Measurements from ENCODE around the gene ELFN2.

The ELFN2 gene

DNA sequence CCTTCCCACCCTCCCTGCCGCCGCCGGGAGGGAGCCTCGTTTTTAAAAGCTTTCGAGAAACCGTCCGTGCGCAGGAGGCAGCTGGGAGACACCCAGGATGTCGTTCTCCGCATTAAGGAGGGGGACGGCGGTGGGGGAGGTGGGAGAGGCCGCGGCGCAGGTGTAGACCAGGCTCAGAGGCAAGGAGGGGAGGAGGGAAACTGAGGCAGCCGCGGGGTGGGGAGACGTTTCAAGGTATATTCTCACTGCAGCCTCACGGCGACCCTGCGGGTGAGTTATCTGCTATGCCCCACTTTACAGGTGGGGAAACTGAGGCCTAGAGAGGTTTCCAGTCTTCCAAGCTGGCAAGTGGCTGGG is 102.3 kb downstream of the ELFN2 start:
- Histone ChIP-seq H3K27me3 (ENCODE audit: insufficient read depth, low read length) (peaks cover 58% of the 10 kb centered on the region), H3K4me1 (ENCODE audit: insufficient read depth, low read length) (peaks cover 8% of the 10 kb centered on the region; the same call in 1 of the 2 replicates), H3K4me3 (ENCODE audit: low read length) (peak overlapping the region; percentile 54; the same call in 1 of the 2 replicates), H3K9ac (ENCODE audit: low read depth, low read length) (no peak overlapping the region), H3K9me3 (ENCODE audit: insufficient read depth, low read depth, low read length) (no peaks in the 10 kb centered on the region), H3K36me3 (ENCODE audit: insufficient read depth, low read depth, low read length) (no peaks in the 10 kb centered on the region), H3K27ac (ENCODE audit: low read length) (no peak overlapping the region)

- Histone ChIP-seq H3K4me1 (ENCODE audit: insufficient read depth, low read length) (peaks cover 8% of the 10 kb centered on the region; the same call in 1 of the 2 replicates), H3K36me3 (ENCODE audit: insufficient read depth, low read depth, low read length) (no peaks in the 10 kb centered on the region), H3K9me3 (ENCODE audit: insufficient read depth, low read depth, low read length) (no peaks in the 10 kb centered on the region), H3K4me3 (ENCODE audit: low read length) (peak overlapping the region; percentile 54), H3K27me3 (ENCODE audit: insufficient read depth, low read length) (peaks cover 55% of the 10 kb centered on the region), H3K9ac (ENCODE audit: low read depth, low read length) (no peak overlapping the region), H3K27ac (ENCODE audit: low read length) (no peak overlapping the region)
Measured at GRCh38 chr22:37324340-37325038, 102.8 kb downstream of the ELFN2 start.

DNA sequence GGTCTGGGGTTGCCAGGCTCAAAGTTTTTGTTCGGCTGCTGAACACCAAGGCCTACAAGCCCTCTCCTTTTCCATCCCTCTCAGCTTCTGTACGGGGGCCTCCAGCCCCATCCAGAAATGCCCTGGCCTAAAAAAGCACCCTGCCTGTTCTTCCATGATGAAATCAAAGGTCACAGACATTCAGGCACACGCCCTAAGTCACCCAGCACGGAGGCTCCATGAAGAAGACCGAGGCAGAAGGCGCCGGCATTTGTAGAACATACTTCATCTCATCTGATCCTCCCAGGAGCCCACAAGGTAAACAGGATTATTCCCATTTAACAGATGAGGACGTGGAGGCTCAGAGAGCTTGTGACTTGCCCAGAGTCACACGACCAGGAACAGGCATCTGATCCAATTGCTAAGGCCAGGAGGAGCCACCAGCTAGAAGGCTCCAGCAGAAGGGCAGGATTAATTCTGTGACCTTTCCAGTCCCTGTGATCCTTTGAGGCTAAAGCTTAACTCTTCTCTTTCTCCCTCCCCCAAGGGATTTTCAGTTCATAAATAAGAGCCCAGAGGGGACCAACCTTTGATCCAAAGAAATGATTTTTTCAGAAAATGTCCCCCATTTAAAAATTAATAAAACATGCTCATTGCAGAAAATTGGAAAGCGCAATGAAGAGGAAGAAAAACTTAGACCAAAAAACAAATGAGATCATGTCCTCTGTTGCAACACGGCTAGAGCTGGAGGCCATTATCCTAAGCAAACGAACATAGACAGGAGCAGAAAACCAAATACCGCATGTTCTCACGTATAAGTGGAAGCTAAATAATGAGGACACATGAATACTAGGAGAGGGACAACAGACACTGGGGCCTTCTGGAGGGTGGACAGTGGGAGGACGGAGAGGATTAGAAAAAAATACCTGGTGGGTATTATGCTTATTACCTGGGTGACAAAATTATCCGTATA is 106.3 kb downstream of the ELFN2 start:
- Histone ChIP-seq H3K9me3 (ENCODE audit: insufficient read depth, low read depth, low read length) (no peaks in the 10 kb centered on the region), H3K4me3 (ENCODE audit: low read length) (no peak overlapping the region), H3K4me1 (ENCODE audit: insufficient read depth, low read length) (peaks cover 8% of the 10 kb centered on the region; the same call in 1 of the 2 replicates), H3K36me3 (ENCODE audit: insufficient read depth, low read depth, low read length) (no peaks in the 10 kb centered on the region), H3K27ac (ENCODE audit: low read length) (no peak overlapping the region), H3K9ac (ENCODE audit: low read depth, low read length) (no peak overlapping the region), H3K27me3 (ENCODE audit: insufficient read depth, low read length) (peaks cover 37% of the 10 kb centered on the region)

DNA sequence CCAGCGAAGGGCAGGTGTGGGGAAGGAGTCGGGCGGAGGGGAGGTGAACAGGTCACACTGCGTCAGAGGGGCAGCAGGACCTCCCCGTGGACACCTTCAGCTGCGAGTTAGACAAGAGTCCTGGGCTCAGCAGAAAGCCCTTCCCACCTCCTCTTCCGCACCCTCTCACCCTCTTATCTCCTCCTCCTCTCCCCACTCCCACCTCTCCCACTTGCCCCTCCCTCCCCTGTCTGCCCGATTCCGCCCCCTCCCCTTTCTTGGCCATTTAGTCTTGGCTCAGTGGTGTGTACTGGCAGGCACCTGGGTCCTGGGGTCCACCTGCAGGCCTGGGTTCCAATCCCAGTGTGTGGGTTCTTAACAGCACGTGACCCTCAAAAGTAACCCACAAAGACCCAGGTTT is 107.8 kb downstream of the ELFN2 start:
- peaks cover 8% of the 10 kb centered on the region; the same call in 1 of the 2 replicates for H3K4me1 ChIP-seq (ENCODE audit: insufficient read depth, low read length)
- no peaks in the 10 kb centered on the region for H3K9me3 ChIP-seq (ENCODE audit: insufficient read depth, low read depth, low read length)
- no peak overlapping the region for H3K27ac ChIP-seq (ENCODE audit: low read length)
- no peak overlapping the region for H3K9ac ChIP-seq (ENCODE audit: low read depth, low read length)
- peaks cover 23% of the 10 kb centered on the region for H3K27me3 ChIP-seq (ENCODE audit: insufficient read depth, low read length)
- H3K36me3 ChIP-seq (ENCODE audit: insufficient read depth, low read depth, low read length) = no peaks in the 10 kb centered on the region
- no peak overlapping the region for H3K4me3 ChIP-seq (ENCODE audit: low read length)

DNA sequence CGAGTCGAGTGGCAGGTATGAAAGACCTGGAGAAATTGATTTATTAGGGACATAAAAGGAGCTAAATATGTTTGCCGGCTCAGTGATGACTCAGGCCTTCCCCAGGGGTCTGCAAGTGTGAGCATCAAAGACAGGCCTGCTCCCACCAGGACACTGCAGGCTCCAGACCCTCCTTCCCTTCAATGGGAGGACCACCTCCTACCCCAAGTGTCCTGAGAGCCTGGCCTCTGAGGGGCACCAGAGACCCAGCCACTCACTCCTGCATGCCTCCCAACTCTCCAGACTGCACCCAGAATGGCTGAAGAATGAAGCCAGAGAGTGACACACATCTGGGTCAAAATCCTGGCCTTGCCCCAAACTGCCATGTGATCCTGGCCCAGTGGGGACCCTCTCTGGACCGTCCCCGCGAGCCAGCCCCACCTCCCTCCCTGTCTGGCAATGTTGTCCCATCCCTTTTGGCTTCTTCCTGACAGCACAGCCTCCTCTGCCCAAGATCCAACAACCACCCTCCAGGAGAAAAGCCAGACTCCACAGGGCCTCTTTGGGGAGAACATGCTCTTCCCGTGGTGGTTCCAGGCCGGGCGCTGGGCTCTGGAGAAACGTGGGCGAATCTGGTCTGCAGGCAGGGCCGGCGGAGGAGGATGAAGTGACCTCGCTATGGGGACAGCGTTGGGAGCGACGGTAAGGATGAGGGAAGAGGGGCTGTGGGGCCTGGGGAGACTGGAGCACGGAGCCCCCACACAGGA is 108.7 kb downstream of the ELFN2 start:
- no peaks in the 10 kb centered on the region for H3K36me3 ChIP-seq (ENCODE audit: insufficient read depth, low read depth, low read length)
- no peak overlapping the region for H3K4me3 ChIP-seq (ENCODE audit: low read length)
- H3K27ac ChIP-seq (ENCODE audit: low read length) = no peak overlapping the region
- peaks cover 14% of the 10 kb centered on the region for H3K27me3 ChIP-seq (ENCODE audit: insufficient read depth, low read length)
- H3K9me3 ChIP-seq (ENCODE audit: insufficient read depth, low read depth, low read length) = no peaks in the 10 kb centered on the region
- no peaks in the 10 kb centered on the region for H3K4me1 ChIP-seq (ENCODE audit: insufficient read depth, low read length)
- H3K9ac ChIP-seq (ENCODE audit: low read depth, low read length) = no peak overlapping the region

All from iPS-20b (cell line).